Esophagus muscularis mucosa (tissue), 4 donors: ENCODE data around the gene PSMG1.

Experiments
- CTCF ChIP-seq, 3 experiments: fragments of 200-600 bp in 2 of 3; fragments of 450-650 bp in 1 of 3; sonication (generic) in 2 of 3; IDR thresholded peaks; one replicate each; pipeline ENCODE4 v1.5.1; 2017 to 2019; ENCODE audit warnings: antibody characterized with exemption in 3 of 3, mild to moderate bottlenecking in 2 of 3, moderate library complexity in 1 of 3
- EP300 ChIP-seq: sonication (generic); formaldehyde crosslinking; IDR thresholded peaks from one replicate; pipeline ENCODE4 v1.6.1; 2017; ENCODE audit warnings: antibody characterized with exemption
- POLR2A ChIP-seq: fragments of 450-650 bp; IDR thresholded peaks from one replicate; pipeline ENCODE4 v1.6.1; 2017; ENCODE audit warnings: antibody characterized with exemption, moderate library complexity, mild to moderate bottlenecking, low read depth

- TF ChIP-seq EP300 (no peak), POLR2A (no peak), CTCF (IDR thresholded peaks at IDR 0.05) (peak; percentile 52 to 66 (median 66))
Measured at GRCh38 chr21:39125752-39126485, 57.3 kb downstream of the PSMG1 start.
